Fibroblast of the conjunctiva (primary cell): ENCODE measurements around the gene ANKRD30B.
"Not testable (repeated sequence)": the region's sequence is repeated elsewhere in the genome, so short reads cannot be mapped to it uniquely, and the experiment has no call there.

Experiments used
- DNase-seq: peaks from one replicate; pipeline ENCODE4 v3.0.0-alpha.2; 2010; ENCODE audit warnings: low read depth

ANKRD30B gene

GRCh38 chr18:14856256-14856655 is 108.3 kb downstream of the ANKRD30B start:
- DNase-seq: not testable (repeated sequence)

- not testable (repeated sequence) for DNase-seq
Measured at GRCh38 chr18:14858514-14858913, 110.5 kb downstream of the ANKRD30B start.

GRCh38 chr18:14859995-14860394 is 112.0 kb downstream of the ANKRD30B start:
- not testable (repeated sequence) for DNase-seq

- not testable (repeated sequence) for DNase-seq
Measured at GRCh38 chr18:14866426-14866825, 118.5 kb downstream of the ANKRD30B start.

GRCh38 chr18:14867988-14868387 is 120.0 kb downstream of the ANKRD30B start:
- not testable (repeated sequence) for DNase-seq

- DNase-seq: not testable (repeated sequence)
Measured at GRCh38 chr18:14868825-14869224, 120.9 kb downstream of the ANKRD30B start.

- not testable (repeated sequence) for DNase-seq
Measured at GRCh38 chr18:14878826-14879225, 130.9 kb downstream of the ANKRD30B start.

- no peak for DNase-seq
Measured at GRCh38 chr18:14900435-14900834, 152.5 kb downstream of the ANKRD30B start.
